ENCODE measurements around the gene CDH4. TPM values are rescaled to one million over a fixed set of nuclear protein-coding genes. Genes with fewer than 3 reads are reported as not detected.

CDH4 gene
- total and polyA plus RNA-seq, 2 of the 8 experiments (the other 6 are each of a cell fraction or from before 2014, with no cell fraction given), result 4.3 to 7.9 TPM

- H3K36me3 ChIP-seq (ENCODE audit: control insufficient read depth in 2 of 4, insufficient read depth in 4 of 4, low read length in 3 of 4), result no peaks in the 10 kb centered on the region
- H4K8ac ChIP-seq (ENCODE audit: extremely low read depth, insufficient read depth, low read length), result no peak overlapping the region
- peaks cover 5% of the 10 kb centered on the region; the same call in 1 of the 2 replicates for H3K23me2 ChIP-seq (ENCODE audit: low read depth, low read length)
- ChIA-PET CTCF (ENCODE audit: partially characterized antibody) (no interaction called here), POLR2A (ENCODE audit: partially characterized antibody) (no interaction called here)
- H2BK15ac ChIP-seq (ENCODE audit: low read length), result no peak overlapping the region
- no peak overlapping the region for H3K4me2 ChIP-seq (ENCODE audit: insufficient read depth in 1 of 2, low read depth in 2 of 2, low read length in 2 of 2)
- DNase-seq (ENCODE audit: low read depth in 1 of 2, low spot score in 2 of 2), result no peak
- H3K4ac ChIP-seq (replicated peaks; ENCODE audit: insufficient read length, low read depth, low read length), result no peak overlapping the region
- H3K9me3 ChIP-seq (ENCODE audit: insufficient read depth in 2 of 2, low read depth in 1 of 2, low read length in 1 of 2), result no peaks in the 10 kb centered on the region; a peak in 1 of 4 replicates
- peaks cover 0 to 4% (median 0%) of the 10 kb centered on the region in 4 experiments; a peak in 2 of 7 replicates for H3K27me3 ChIP-seq (replicated peaks in 1 of 4; ENCODE audit: control insufficient read depth in 3 of 4, extremely low read depth in 1 of 4, insufficient read depth in 3 of 4, low read length in 3 of 4)
- H2BK20ac ChIP-seq (ENCODE audit: low read length), result no peak overlapping the region
- H3K4me3 ChIP-seq (ENCODE audit: extremely low read depth in 1 of 4, insufficient read depth in 2 of 4, low read depth in 3 of 4, low read length in 4 of 4), result no peak overlapping the region
- no peak overlapping the region for H3K27ac ChIP-seq (ENCODE audit: low read depth, low read length)
- H2AFZ ChIP-seq (ENCODE audit: low read length), result no peak overlapping the region
- H2BK12ac ChIP-seq (ENCODE audit: low read depth, low read length), result no peak overlapping the region
- H2AK5ac ChIP-seq (ENCODE audit: low read depth, low read length), result peak overlapping the region; percentile 24; the same call in 1 of the 2 replicates
- FAIRE-seq, result no peak
- H3K4me1 ChIP-seq (replicated peaks in 1 of 4; ENCODE audit: control insufficient read depth in 3 of 4, insufficient read depth in 4 of 4, low read length in 3 of 4), result peaks cover 4 to 10% (median 9%) of the 10 kb centered on the region in 4 experiments
- peaks cover 3% of the 10 kb centered on the region; the same call in 1 of the 2 replicates for H3K79me1 ChIP-seq (ENCODE audit: low read depth, low read length)
- no peak overlapping the region for H4K5ac ChIP-seq (ENCODE audit: insufficient read length, low read depth, low read length)
- 89% methylated on average over 4 of the region's 4 CpGs; no CpG with 5 or more reads in 1 of the 2 experiments for WGBS, 2 experiments (ENCODE audit: extremely low coverage in 1 of 2, insufficient coverage in 1 of 2, insufficient read length in 1 of 2, insufficient replicate concordance in 2 of 2, low coverage in 1 of 2, low lambda C conversion rate in 2 of 2, missing lambda C conversion rate in 1 of 2)
- no peak overlapping the region for H3K18ac ChIP-seq (ENCODE audit: extremely low read depth, low read length)
- no peak overlapping the region for H4K91ac ChIP-seq (replicated peaks; ENCODE audit: insufficient read length, low read length)
- no peak overlapping the region for H3K23ac ChIP-seq (ENCODE audit: insufficient read length)
- TF ChIP-seq CBX8 (IDR thresholded peaks at IDR 0.05; ENCODE audit: borderline replicate concordance, low read depth, low read length), result no peak
- TF ChIP-seq E2F6 (IDR thresholded peaks at IDR 0.05), result 0 out of 2 replicates have a peak, but pooled peaks have one; percentile 19
- H3K79me2 ChIP-seq (ENCODE audit: control insufficient read depth in 1 of 2, insufficient read depth in 2 of 2, low read length in 2 of 2), result no peaks in the 10 kb centered on the region
- H3K14ac ChIP-seq (ENCODE audit: insufficient read length), result no peak overlapping the region
- no peak overlapping the region for H3K9ac ChIP-seq (replicated peaks in 1 of 4; ENCODE audit: extremely low read depth in 1 of 4, low read depth in 3 of 4, low read length in 3 of 4)
- peak overlapping the region; percentile 55 for H3K56ac ChIP-seq (replicated peaks; ENCODE audit: insufficient read length, low read depth, low read length)
- H2BK120ac ChIP-seq (replicated peaks; ENCODE audit: low read depth, low read length), result no peak overlapping the region
- H4K20me1 ChIP-seq (replicated peaks in 1 of 2; ENCODE audit: control insufficient read depth in 1 of 2, insufficient read depth in 2 of 2, low read length in 2 of 2), result no peaks in the 10 kb centered on the region
- H2BK5ac ChIP-seq (ENCODE audit: low read depth, low read length), result no peak overlapping the region
Observed at GRCh38 chr20:61429458-61430227, 177.6 kb downstream of the CDH4 start.

All from H1 (cell line).